HG03095 (cell line): Measurements from ENCODE around the gene SUMO4.

Experiments used
- ATAC-seq: cut with Tn5 transposase; IDR thresholded peaks from one replicate; pipeline ENCODE4 v1.9.1; 2021; ENCODE audit warnings: moderate library complexity; ENCODE audit not compliant: unreplicated experiment

SUMO4 gene

GRCh38 chr6:149400050-149400449, at the start of gene SUMO4:
Gene SUMO4, plus strand, starts transcription at chr6:149400262. Its CDS starts 130 bp downstream, at chr6:149400392.
- no peak for ATAC-seq

GRCh38 chr6:149354009-149354408, 46.1 kb upstream of the SUMO4 start:
- no peak for ATAC-seq

GRCh38 chr6:149356081-149356750, 43.8 kb upstream of the SUMO4 start:
- ATAC-seq, result no peak

GRCh38 chr6:149357726-149358538, 42.1 kb upstream of the SUMO4 start:
- no peak for ATAC-seq

- no peak for ATAC-seq
Observed at GRCh38 chr6:149359440-149359839, 40.6 kb upstream of the SUMO4 start.

- no peak for ATAC-seq
Observed at GRCh38 chr6:149360536-149360935, 39.5 kb upstream of the SUMO4 start.

GRCh38 chr6:149362289-149362688, 37.8 kb upstream of the SUMO4 start:
- ATAC-seq, result no peak

GRCh38 chr6:149363154-149363553, 36.9 kb upstream of the SUMO4 start:
- ATAC-seq, result no peak

- ATAC-seq, result no peak
Observed at GRCh38 chr6:149364557-149364956, 35.5 kb upstream of the SUMO4 start.

- no peak for ATAC-seq
Observed at GRCh38 chr6:149365197-149365596, 34.9 kb upstream of the SUMO4 start.

- no peak for ATAC-seq
Observed at GRCh38 chr6:149366267-149366921, 33.7 kb upstream of the SUMO4 start.

- peak; percentile 62 for ATAC-seq
Observed at GRCh38 chr6:149368065-149368464, 32.0 kb upstream of the SUMO4 start.

- no peak for ATAC-seq
Observed at GRCh38 chr6:149371154-149371553, 28.9 kb upstream of the SUMO4 start.

- no peak for ATAC-seq
Observed at GRCh38 chr6:149372062-149372461, 28.0 kb upstream of the SUMO4 start.

GRCh38 chr6:149373511-149373910, 26.6 kb upstream of the SUMO4 start:
- no peak for ATAC-seq

GRCh38 chr6:149379977-149380376, 20.1 kb upstream of the SUMO4 start:
- ATAC-seq, result no peak

GRCh38 chr6:149380523-149380922, 19.5 kb upstream of the SUMO4 start:
- ATAC-seq, result no peak

GRCh38 chr6:149383371-149383770, 16.7 kb upstream of the SUMO4 start:
- no peak for ATAC-seq

- no peak for ATAC-seq
Observed at GRCh38 chr6:149384464-149384863, 15.6 kb upstream of the SUMO4 start.

GRCh38 chr6:149385998-149386646, 13.9 kb upstream of the SUMO4 start:
- ATAC-seq, result no peak

- ATAC-seq, result no peak
Observed at GRCh38 chr6:149387779-149388512, 12.1 kb upstream of the SUMO4 start.
